NCI-H345 treated with DMSO at 0.1 percent for 48 hours (cell line): ENCODE data around the gene NKIRAS2.
"Not testable (repeated sequence)": the region's sequence is repeated elsewhere in the genome, so short reads cannot be mapped to it uniquely, and the experiment has no call there.

Source experiments
- DNase-seq: peaks from one replicate; lab custom pipeline; 2025; ENCODE audit not compliant: unreplicated experiment; lab: John Stamatoyannopoulos, UW

NKIRAS2 gene

DNA sequence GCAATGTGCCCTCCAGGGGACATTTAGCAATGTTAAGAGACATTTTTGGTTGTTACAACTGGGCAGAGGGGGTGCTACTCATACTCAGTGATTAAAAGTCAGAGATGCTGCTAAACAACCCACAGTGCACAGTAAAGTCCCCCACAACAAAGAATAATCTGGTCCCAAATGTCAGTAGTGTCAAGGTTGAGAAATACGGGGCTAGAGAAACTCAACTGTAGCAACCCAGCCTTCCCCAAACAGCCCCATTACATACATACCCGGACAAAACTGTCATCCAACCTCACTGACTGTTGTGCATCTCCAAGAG lies 23.1 kb upstream of the NKIRAS2 start:
- DNase-seq: no peak

DNA sequence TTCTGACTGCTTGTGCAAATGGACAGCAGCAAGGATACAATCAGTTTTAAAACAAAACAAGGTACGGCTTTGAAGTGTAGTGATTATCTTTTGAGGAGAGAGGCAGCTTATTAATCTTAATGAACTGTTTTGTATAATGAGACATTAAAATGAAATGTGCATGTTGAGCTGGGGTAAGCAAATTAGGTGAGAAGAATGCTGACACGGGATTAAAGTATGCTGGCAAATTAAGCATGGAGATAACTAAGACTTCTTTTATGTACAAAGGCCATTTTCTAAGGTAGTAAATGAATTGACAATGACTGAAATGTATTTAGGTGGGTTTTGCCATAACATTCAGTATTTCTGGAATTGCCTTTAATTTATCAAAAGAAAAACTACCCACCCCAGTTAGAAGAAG lies 21.4 kb upstream of the NKIRAS2 start:
- no peak for DNase-seq

- no peak for DNase-seq
Observed at GRCh38 chr17:42000413-42001133, 19.3 kb upstream of the NKIRAS2 start.

- no peak for DNase-seq
Observed at GRCh38 chr17:42001729-42002128, 18.2 kb upstream of the NKIRAS2 start.

- no peak for DNase-seq
Observed at GRCh38 chr17:42002175-42002791, 17.6 kb upstream of the NKIRAS2 start.

DNA sequence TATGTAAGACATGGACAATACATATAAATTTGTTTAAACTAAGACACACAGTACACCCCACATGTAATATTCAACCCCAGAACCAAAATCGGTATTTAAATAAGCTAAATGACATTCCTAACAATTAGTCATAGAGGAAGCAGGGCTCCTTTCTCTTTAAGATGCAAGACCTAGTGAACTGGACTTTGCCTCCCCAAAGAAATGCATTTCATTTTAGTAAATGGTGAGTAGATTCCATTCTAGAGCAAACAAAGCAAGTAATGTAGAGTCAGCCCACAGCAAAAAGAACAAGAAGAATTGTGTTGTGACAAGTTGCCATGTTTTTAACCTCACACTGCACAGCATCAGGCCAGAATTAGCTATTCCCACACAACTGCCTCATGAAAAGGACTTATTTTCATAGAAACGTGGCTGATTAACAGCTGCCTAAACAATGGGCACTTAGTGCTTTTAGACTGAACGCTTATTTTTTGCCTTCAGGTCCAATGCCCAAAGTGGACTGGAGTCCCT lies 17.0 kb upstream of the NKIRAS2 start:
- DNase-seq: no peak

DNA sequence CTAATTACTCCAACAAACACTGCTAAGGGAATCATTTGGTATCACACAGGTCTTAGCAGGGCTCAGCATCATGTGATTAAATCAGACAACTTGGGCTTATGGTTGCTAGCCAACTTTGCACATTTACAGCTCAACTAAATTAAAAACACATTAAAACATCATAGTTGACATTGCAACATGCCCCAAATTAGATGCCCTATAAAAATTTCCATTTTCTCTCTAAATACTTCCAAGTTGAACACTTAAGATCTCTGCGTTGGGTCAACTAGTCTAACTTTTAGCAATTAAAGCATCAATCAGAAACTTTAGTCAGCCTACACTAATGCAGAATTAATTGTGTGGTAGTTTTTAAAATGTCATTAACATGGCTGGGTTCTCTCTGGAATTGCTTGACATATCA lies 14.7 kb upstream of the NKIRAS2 start:
- no peak for DNase-seq

- DNase-seq: no peak
Observed at GRCh38 chr17:42009170-42009569, 10.7 kb upstream of the NKIRAS2 start.

GRCh38 chr17:42010266-42010680 lies 9.6 kb upstream of the NKIRAS2 start:
- not testable (repeated sequence) for DNase-seq

DNA sequence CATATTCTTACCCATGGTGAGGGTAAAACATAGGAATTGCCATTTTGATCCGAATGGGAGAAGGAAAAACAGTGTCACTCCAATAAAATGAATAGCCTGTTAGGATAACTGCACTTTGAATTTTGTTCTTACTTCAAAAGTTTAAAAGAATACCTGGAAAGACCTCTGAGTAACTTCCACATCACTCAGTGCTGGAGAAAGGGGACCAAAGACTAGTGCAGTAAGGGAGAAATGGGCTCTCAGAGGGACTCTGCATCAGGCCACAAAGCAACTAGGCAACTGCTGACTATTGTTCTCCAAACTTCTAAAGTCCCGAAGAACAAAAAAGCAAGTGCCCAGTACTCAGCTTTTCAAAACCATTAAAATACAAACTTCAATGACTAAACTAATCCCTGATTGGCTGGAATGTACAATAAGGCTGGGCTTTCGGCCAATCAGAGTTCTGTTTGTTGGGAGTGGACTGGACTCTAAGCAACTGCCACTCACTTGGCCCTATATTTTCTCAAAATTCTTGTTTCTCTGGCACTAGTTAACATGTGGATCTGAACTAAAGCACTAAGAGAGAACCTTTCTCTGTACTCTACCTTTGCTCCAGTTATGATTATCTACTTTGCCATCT lies 8.9 kb upstream of the NKIRAS2 start:
- no peak for DNase-seq

DNA sequence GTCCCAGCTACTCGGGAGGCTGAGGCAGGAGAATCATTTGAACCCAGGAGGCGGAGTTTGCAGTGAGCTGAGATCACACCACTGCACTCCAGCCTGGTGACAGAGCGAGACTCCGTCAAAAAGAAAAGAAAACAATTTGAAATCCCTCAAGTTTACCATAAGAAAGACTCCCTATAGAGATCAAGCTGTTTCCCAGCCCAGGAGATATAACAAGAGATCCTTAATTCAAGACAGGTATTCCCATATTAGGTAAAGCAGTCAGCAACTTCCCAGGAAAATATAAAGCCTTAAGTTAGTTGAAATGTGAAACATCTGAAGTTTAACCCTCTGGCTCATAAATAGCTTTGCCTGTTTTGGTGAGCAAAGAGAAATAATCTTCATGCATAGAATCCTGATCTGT lies 7.5 kb upstream of the NKIRAS2 start:
- not testable (repeated sequence) for DNase-seq

DNA sequence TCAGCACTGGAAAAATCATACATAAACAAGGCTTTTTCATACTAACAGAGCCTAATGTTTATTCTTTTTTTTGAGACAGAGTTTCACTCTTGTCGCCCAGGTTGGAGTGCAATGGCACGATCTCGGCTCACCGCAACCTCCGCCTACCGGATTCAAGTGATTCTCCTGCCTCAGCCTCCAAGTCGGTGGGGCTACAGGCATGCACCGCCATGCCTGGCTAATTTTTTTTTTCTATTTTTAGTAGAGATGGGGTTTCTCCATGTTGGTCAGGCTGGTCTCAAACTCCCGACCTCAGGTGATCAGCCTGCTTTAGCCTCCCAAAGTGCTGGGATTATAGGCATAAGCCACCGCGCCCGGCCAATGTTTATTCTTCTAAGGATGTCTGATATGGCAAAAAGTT lies 6.2 kb upstream of the NKIRAS2 start:
- not testable (repeated sequence) for DNase-seq

GRCh38 chr17:42016411-42016831 lies 3.5 kb upstream of the NKIRAS2 start:
- DNase-seq: no peak

- DNase-seq: peak; percentile 91
Observed at GRCh38 chr17:42016941-42017865, 2.7 kb upstream of the NKIRAS2 start, which contains the start of gene DNAJC7. Gene DNAJC7, minus strand, starts transcription at chr17:42017439. Its CDS starts 23 bp downstream, at chr17:42017416.

DNA sequence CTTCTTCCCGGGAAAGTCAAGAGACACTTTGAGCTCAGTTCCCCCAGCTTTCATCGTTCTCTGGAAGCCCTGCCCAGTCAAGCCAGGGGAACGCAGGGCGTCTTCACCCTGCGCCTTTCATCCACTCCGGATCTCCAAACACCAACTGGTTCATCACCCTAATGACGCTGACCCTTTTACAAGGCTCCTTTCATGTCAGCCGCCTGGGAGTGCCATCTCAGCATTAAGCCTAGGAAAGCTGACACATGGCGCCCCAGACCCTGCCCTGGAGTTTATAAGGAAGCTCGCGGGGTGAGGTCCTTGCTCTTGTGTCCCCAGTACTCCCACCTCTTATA lies 2.1 kb upstream of the NKIRAS2 start:
- no peak for DNase-seq

- no peak for DNase-seq
Observed at GRCh38 chr17:42018339-42018738, 1.6 kb upstream of the NKIRAS2 start.

DNA sequence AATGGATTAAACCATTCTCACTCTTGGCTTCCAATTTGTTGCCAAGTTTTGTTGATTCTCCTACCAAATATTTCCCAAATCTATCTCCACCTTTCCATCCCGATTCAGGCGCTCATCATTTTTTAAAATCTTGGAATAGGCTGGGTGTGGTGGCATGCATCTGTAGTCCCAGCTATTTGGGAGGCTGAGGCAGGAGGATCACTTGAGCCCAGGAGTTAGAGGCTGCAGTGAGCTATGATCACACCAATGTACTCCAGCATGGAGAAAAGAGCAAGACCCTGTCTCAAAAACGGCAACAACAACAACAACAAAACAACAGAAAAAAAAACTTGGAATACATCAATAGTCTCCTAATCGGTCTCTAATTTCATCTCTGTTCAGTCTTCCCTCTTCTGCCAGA lies 902 bp upstream of the NKIRAS2 start:
- no peak for DNase-seq

DNA sequence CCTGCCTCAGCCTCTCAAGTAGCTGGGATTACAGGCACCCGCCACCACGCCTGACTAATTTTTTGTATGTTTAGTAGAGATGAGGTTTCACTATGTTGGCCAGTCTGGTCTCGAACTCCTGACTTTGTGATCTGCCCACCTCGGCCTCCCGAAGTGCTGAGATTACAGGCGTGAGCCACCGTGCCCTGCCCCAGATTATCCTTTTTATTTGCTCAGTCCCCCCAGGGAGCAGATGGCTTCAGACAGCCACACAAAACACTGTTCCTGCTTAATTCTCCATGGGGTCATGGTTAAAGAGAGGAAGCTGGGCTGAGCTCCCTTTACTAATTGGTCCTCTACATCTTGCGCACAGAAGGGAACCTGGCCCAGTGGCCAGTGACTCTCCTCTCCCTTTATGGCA lies 955 bp downstream of the NKIRAS2 start:
- not testable (repeated sequence) for DNase-seq

GRCh38 chr17:42023524-42024349 lies 3.8 kb downstream of the NKIRAS2 start:
- no peak for DNase-seq

DNA sequence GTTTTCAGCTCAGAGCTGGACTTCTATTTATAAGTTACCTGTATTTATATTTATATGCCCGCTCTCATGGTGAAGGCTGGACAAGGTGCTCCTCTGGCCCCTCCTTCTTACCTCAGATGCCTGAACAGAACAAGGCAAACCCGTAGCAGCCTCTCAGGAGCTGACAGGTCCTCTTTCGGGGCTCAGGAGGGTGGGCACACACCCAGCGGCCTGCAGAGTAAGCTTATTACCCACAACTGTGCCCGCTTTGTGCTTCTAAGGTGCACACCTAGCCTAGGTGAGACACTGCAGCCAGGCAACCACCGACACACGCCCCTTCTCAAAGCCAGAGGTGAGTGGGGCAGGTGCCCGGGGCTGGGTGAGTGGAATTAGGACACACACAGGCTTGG lies 5.3 kb downstream of the NKIRAS2 start:
- DNase-seq: no peak
